Endothelial cell (in vitro differentiated cells): Measurements from ENCODE around the gene DIP2C. TPM values are rescaled to one million over a fixed set of nuclear protein-coding genes. Genes with fewer than 3 reads are reported as not detected.

Experiments used
- DNase-seq: peaks from one replicate; pipeline ENCODE4 v3.0.0; 2021; ENCODE audit warnings: low spot score
- H3K27ac Mint-ChIP-seq: one replicate; pipeline ENCODE4 v1.8.0; 2021; ENCODE audit warnings: mixed read lengths, inconsistent platforms; ENCODE audit not compliant: unreplicated experiment
- H3K27me3 Mint-ChIP-seq: one replicate; pipeline ENCODE4 v1.8.0; 2021; ENCODE audit warnings: mild to moderate bottlenecking, moderate library complexity, mixed read lengths, inconsistent platforms; ENCODE audit not compliant: unreplicated experiment
- H3K36me3 Mint-ChIP-seq: one replicate; pipeline ENCODE4 v1.8.0; 2021; ENCODE audit warnings: mild to moderate bottlenecking, low read depth, mixed read lengths, inconsistent platforms; ENCODE audit not compliant: unreplicated experiment
- H3K4me1 Mint-ChIP-seq: one replicate; pipeline ENCODE4 v1.8.0; 2021; ENCODE audit warnings: mild to moderate bottlenecking, mixed read lengths, inconsistent platforms; ENCODE audit not compliant: unreplicated experiment
- H3K4me3 Mint-ChIP-seq: one replicate; pipeline ENCODE4 v1.8.0; 2021; ENCODE audit warnings: mild to moderate bottlenecking, mixed read lengths, inconsistent platforms; ENCODE audit not compliant: unreplicated experiment
- H3K9me3 Mint-ChIP-seq: one replicate; pipeline ENCODE4 v1.8.0; 2021; ENCODE audit warnings: mixed read lengths, inconsistent platforms; ENCODE audit not compliant: unreplicated experiment
- CTCF ChIP-seq: fragments of 200-600 bp; sonication (generic); IDR thresholded peaks from one replicate; pipeline ENCODE4 v1.5.0; 2021; ENCODE audit warnings: antibody characterized with exemption; ENCODE audit not compliant: unreplicated experiment
- total RNA-seq: library from RNA; stranded (reverse); fragmentation: NEBNext Ultra II Directional; extraction: Animal tissue kit (Norgen Biotek cat#: 25700); gene quantifications from one replicate; pipeline ENCODE4 v1.2.1, GENCODE V29; 2021; ENCODE audit not compliant: unreplicated experiment

The DIP2C gene
- total RNA-seq, 1 donor from 2014 or later = 13.1 TPM

- TF ChIP-seq CTCF = no peak
- no peaks in the 10 kb centered on the region for H3K9me3 Mint-ChIP-seq
- peaks cover 35% of the 10 kb centered on the region for H3K4me1 Mint-ChIP-seq
- DNase-seq = no peak
- no peak overlapping the region for H3K4me3 Mint-ChIP-seq
- no peaks in the 10 kb centered on the region for H3K36me3 Mint-ChIP-seq
- peaks cover 14% of the 10 kb centered on the region for H3K27me3 Mint-ChIP-seq
- H3K27ac Mint-ChIP-seq = no peak overlapping the region
Observed at GRCh38 chr10:557792-558328, 131.6 kb downstream of the DIP2C start.

- Mint-ChIP-seq H3K4me3 (no peak overlapping the region), H3K27ac (no peak overlapping the region)
Observed at GRCh38 chr10:556971-557637, 132.4 kb downstream of the DIP2C start.

GRCh38 chr10:555682-556350 lies 133.7 kb downstream of the DIP2C start:
- H3K27ac Mint-ChIP-seq = no peak overlapping the region
- no peaks in the 10 kb centered on the region for H3K9me3 Mint-ChIP-seq
- H3K27me3 Mint-ChIP-seq = peaks cover 10% of the 10 kb centered on the region
- H3K36me3 Mint-ChIP-seq = no peaks in the 10 kb centered on the region
- H3K4me3 Mint-ChIP-seq = no peak overlapping the region
- no peak for DNase-seq
- peaks cover 28% of the 10 kb centered on the region for H3K4me1 Mint-ChIP-seq
- no peak for TF ChIP-seq CTCF

More at GRCh38 chr10:556971-557637, 132.4 kb downstream of the DIP2C start:
- DNase-seq = no peak
- Mint-ChIP-seq H3K36me3 (no peaks in the 10 kb centered on the region), H3K9me3 (no peaks in the 10 kb centered on the region), H3K27me3 (peaks cover 14% of the 10 kb centered on the region), H3K4me1 (peaks cover 35% of the 10 kb centered on the region)
- TF ChIP-seq CTCF = no peak

- DNase-seq = no peak
- TF ChIP-seq CTCF = no peak
- Mint-ChIP-seq H3K9me3 (no peaks in the 10 kb centered on the region), H3K27me3 (peaks cover 12% of the 10 kb centered on the region), H3K36me3 (no peaks in the 10 kb centered on the region), H3K4me3 (no peak overlapping the region), H3K27ac (no peak overlapping the region), H3K4me1 (peaks cover 25% of the 10 kb centered on the region)
Observed at GRCh38 chr10:555281-555680, 134.2 kb downstream of the DIP2C start.
